Activated CD8-positive, alpha-beta T cell treated with anti-CD3 and anti-CD28 coated beads for 36 hours (primary cell): ENCODE results near the gene DDX51. TPM values are rescaled to one million over a fixed set of nuclear protein-coding genes. Genes with fewer than 3 reads are reported as not detected.

Source experiments
- ATAC-seq: fragments of 200-7000 bp; cut with Tn5 transposase; one replicate; pipeline ENCODE4 v1.10.0; 2021; ENCODE audit warnings: mild to moderate bottlenecking, moderate library complexity
- CTCF ChIA-PET: fragments of 350-600 bp; sonication (Branson Sonifier 250); formaldehyde crosslinking; loops from one replicate; lab custom pipeline; 2021; ENCODE audit warnings: antibody characterized with exemption; lab: Charles Lee
- POLR2A ChIA-PET: fragments of 350-600 bp; sonication (Branson Sonifier 250); formaldehyde crosslinking; loops from one replicate; lab custom pipeline; 2021; ENCODE audit warnings: antibody characterized with exemption; lab: Charles Lee
- DNase-seq: peaks from one replicate; pipeline ENCODE4 v3.0.0-alpha.2; 2020
- H3K27ac Mint-ChIP-seq: one replicate; pipeline ENCODE4 v1.8.0; 2021; ENCODE audit warnings: mild to moderate bottlenecking, mixed read lengths
- H3K27me3 Mint-ChIP-seq: one replicate; pipeline ENCODE4 v1.8.0; 2021; ENCODE audit warnings: mixed read lengths
- H3K36me3 Mint-ChIP-seq: one replicate; pipeline ENCODE4 v1.8.0; 2021; ENCODE audit warnings: low read depth, mixed read lengths
- H3K4me1 Mint-ChIP-seq: one replicate; pipeline ENCODE4 v1.8.0; 2021; ENCODE audit warnings: low read depth, mixed read lengths
- H3K4me3 Mint-ChIP-seq: one replicate; pipeline ENCODE4 v1.8.0; 2021; ENCODE audit warnings: mild to moderate bottlenecking, moderate library complexity, mixed read lengths
- H3K9me3 Mint-ChIP-seq: one replicate; pipeline ENCODE4 v1.8.0; 2021; ENCODE audit warnings: mixed read lengths
- CTCF ChIP-seq: fragments of 200-600 bp; IDR thresholded peaks from one replicate; pipeline ENCODE4 v1.8.0; 2022; ENCODE audit warnings: antibody characterized with exemption, mild to moderate bottlenecking
- intact Hi-C: fragments of 100-400 bp; cut with micrococcal nuclease; formaldehyde crosslinking; loops from one replicate; pipeline ENCODE4 v1.10.0; 2022
- total RNA-seq, 2 experiments: library from RNA; stranded (reverse); gene quantifications; one replicate each; pipeline ENCODE4 v1.2.3, GENCODE V29; 2021

The DDX51 gene
- total RNA-seq, 2 experiments from 2014 or later = 24.1 to 25.5 TPM

- no peak for TF ChIP-seq CTCF
- Mint-ChIP-seq H3K4me1 (peaks cover 25% of the 10 kb centered on the region), H3K4me3 (peak overlapping the region; percentile 90), H3K36me3 (peaks cover 25% of the 10 kb centered on the region), H3K27ac (no peak overlapping the region), H3K27me3 (no peaks in the 10 kb centered on the region), H3K9me3 (no peaks in the 10 kb centered on the region)
- intact Hi-C loops = no loop called here
- POLR2A ChIA-PET = interaction anchor here (1.1 kb wide), 1 partner anchor 10 kb away, joined by 3 read pairs; no protein-coding TSS in a partner anchor
- no peak for ATAC-seq
- CTCF ChIA-PET = interaction anchor here (1.2 kb wide), 1 partner anchor 77 kb away, joined by 3 read pairs; no protein-coding TSS in a partner anchor
- DNase-seq = no peak
These were observed 2.0 kb downstream of the DDX51 start for GRCh38 chr12:132141976-132142678.

- ChIA-PET POLR2A (interaction anchor here (1.1 to 1.3 kb wide), 2 partner anchors 9 to 255 kb away, joined by 3 to 5 read pairs; no protein-coding TSS in a partner anchor), CTCF (interaction anchor here (1.1 kb wide), 1 partner anchor 51 kb away, joined by 3 read pairs; no protein-coding TSS in a partner anchor)
- H3K4me1 Mint-ChIP-seq = peaks cover 19% of the 10 kb centered on the region
- ATAC-seq = no peak
- no peak for DNase-seq
- no peaks in the 10 kb centered on the region for H3K9me3 Mint-ChIP-seq
- no peak overlapping the region for H3K4me3 Mint-ChIP-seq
- intact Hi-C loops = no loop called here
- no peak for TF ChIP-seq CTCF
- H3K36me3 Mint-ChIP-seq = peaks cover 25% of the 10 kb centered on the region
- no peak overlapping the region for H3K27ac Mint-ChIP-seq
- no peaks in the 10 kb centered on the region for H3K27me3 Mint-ChIP-seq
These were observed 2.9 kb downstream of the DDX51 start for GRCh38 chr12:132140918-132141841.

DNA sequence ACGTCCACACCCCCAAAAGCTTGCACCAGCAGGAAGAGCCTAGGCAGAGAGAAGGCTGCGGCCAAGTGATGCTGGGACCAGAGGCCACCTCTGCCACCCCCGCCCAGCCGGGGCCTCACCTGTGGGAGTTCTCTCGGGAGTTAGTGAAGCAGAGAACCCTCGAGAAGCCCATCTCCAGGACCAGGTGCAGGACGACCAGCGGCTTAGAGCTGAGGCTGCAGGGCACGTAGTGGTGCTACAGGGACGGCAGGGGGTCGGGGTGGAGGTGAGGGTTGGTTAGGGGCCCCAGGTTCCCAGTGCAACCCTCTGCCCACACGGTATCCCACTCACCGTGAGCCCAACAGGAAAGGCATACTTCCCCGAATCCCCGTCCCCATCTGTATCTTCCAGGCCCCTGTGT is 3.6 kb downstream of the DDX51 start:
- no peak for DNase-seq
- no peaks in the 10 kb centered on the region for H3K9me3 Mint-ChIP-seq
- CTCF ChIA-PET = interaction anchor here (1.1 kb wide), 1 partner anchor 50 kb away, joined by 3 read pairs; no protein-coding TSS in a partner anchor

GRCh38 chr12:132139912-132140311 is 4.2 kb downstream of the DDX51 start:
- intact Hi-C loops = no loop called here
- ChIA-PET POLR2A (interaction anchor here (1.0 to 1.4 kb wide), 2 partner anchors 8 to 119 kb away, joined by 3 to 4 read pairs; no protein-coding TSS in a partner anchor), CTCF (interaction anchor here (0.5 to 1.3 kb wide), 2 partner anchors 12 to 289 kb away, joined by 3 to 4 read pairs; no protein-coding TSS in a partner anchor)
- no peaks in the 10 kb centered on the region for H3K27me3 Mint-ChIP-seq
- H3K4me3 Mint-ChIP-seq = no peak overlapping the region
- peaks cover 25% of the 10 kb centered on the region for H3K36me3 Mint-ChIP-seq
- ATAC-seq = no peak
- peaks cover 6% of the 10 kb centered on the region for H3K4me1 Mint-ChIP-seq
- no peak overlapping the region for H3K27ac Mint-ChIP-seq
- TF ChIP-seq CTCF = no peak
- H3K9me3 Mint-ChIP-seq = no peaks in the 10 kb centered on the region
- no peak for DNase-seq

More for the DNA sequence above, 3.6 kb downstream of the DDX51 start:
- H3K4me3 Mint-ChIP-seq = no peak overlapping the region
- H3K36me3 Mint-ChIP-seq = peaks cover 25% of the 10 kb centered on the region
- intact Hi-C loops = no loop called here
- no peak for ATAC-seq
- no peak overlapping the region for H3K27ac Mint-ChIP-seq
- peaks cover 12% of the 10 kb centered on the region for H3K4me1 Mint-ChIP-seq
- POLR2A ChIA-PET = interaction anchor here (1.3 kb wide), 1 partner anchor 254 kb away, joined by 5 read pairs; no protein-coding TSS in a partner anchor
- no peak for TF ChIP-seq CTCF
- no peaks in the 10 kb centered on the region for H3K27me3 Mint-ChIP-seq
